ENCODE results near the gene DNLZ.

The DNLZ gene

GRCh38 chr9:136376457-136376856 is 12.9 kb upstream of the DNLZ start:
- no peak for DNase-seq (ENCODE audit: low read depth)

GRCh38 chr9:136375096-136375495 is 11.6 kb upstream of the DNLZ start:
- DNase-seq (ENCODE audit: low read depth), result no peak

- no peak for DNase-seq (ENCODE audit: low read depth)
Observed at GRCh38 chr9:136374183-136374575, 10.6 kb upstream of the DNLZ start.

- DNase-seq (ENCODE audit: low read depth), result peak; percentile 17
Observed at GRCh38 chr9:136373300-136374182, 10.0 kb upstream of the DNLZ start, which contains the start of gene CARD9. TSS of gene CARD9 (minus strand) at chr9:136373669. CDS start at chr9:136372078, 1,591 bp downstream.

- DNase-seq (ENCODE audit: low read depth), result no peak
Observed at GRCh38 chr9:136372561-136373299, 9.2 kb upstream of the DNLZ start.

GRCh38 chr9:136372006-136372405 is 8.5 kb upstream of the DNLZ start:
- no peak for DNase-seq (ENCODE audit: low read depth)

GRCh38 chr9:136371533-136371880 is 8.0 kb upstream of the DNLZ start:
- no peak for DNase-seq (ENCODE audit: low read depth)

- no peak for DNase-seq (ENCODE audit: low read depth)
Observed at GRCh38 chr9:136370687-136371532, 7.4 kb upstream of the DNLZ start.

GRCh38 chr9:136370037-136370436 is 6.5 kb upstream of the DNLZ start:
- DNase-seq (ENCODE audit: low read depth), result no peak

- no peak for DNase-seq (ENCODE audit: low read depth)
Observed at GRCh38 chr9:136368190-136368589, 4.6 kb upstream of the DNLZ start.

GRCh38 chr9:136367296-136368145 is 4.0 kb upstream of the DNLZ start:
- DNase-seq (ENCODE audit: low read depth), result no peak

- no peak for DNase-seq (ENCODE audit: low read depth)
Observed at GRCh38 chr9:136366826-136367225, 3.3 kb upstream of the DNLZ start.

GRCh38 chr9:136365775-136366222 is 2.3 kb upstream of the DNLZ start:
- DNase-seq (ENCODE audit: low read depth), result no peak

GRCh38 chr9:136364942-136365774 is 1.6 kb upstream of the DNLZ start:
- DNase-seq (ENCODE audit: low read depth), result no peak

GRCh38 chr9:136363949-136364748 is 605 bp upstream of the DNLZ start:
- DNase-seq (ENCODE audit: low read depth), result no peak

GRCh38 chr9:136362450-136362784 is 1.1 kb downstream of the DNLZ start:
- DNase-seq (ENCODE audit: low read depth), result no peak

GRCh38 chr9:136361754-136362449 is 1.6 kb downstream of the DNLZ start:
- no peak for DNase-seq (ENCODE audit: low read depth)

GRCh38 chr9:136361047-136361753 is 2.3 kb downstream of the DNLZ start:
- no peak for DNase-seq (ENCODE audit: low read depth)

Data from activated T-cell treated with anti-CD3 and anti-CD28 coated beads for 48 hours (primary cell).